ENCODE data around the gene MGAT4A. TPM values are rescaled to one million over a fixed set of nuclear protein-coding genes. Genes with fewer than 3 reads are reported as not detected.

The MGAT4A gene
- total RNA-seq, 1 experiment from 2014 or later, result 15.5 TPM

GRCh38 chr2:98572676-98573075 lies 158.3 kb downstream of the MGAT4A start:
- DNase-seq (ENCODE audit: low spot score), result no peak

GRCh38 chr2:98572211-98572610 lies 158.7 kb downstream of the MGAT4A start:
- DNase-seq (ENCODE audit: low spot score), result no peak

- no peak for DNase-seq (ENCODE audit: low spot score)
Observed at GRCh38 chr2:98571796-98572195, 159.1 kb downstream of the MGAT4A start.

- no peak for DNase-seq (ENCODE audit: low spot score)
Observed at GRCh38 chr2:98571121-98571701, 159.7 kb downstream of the MGAT4A start.

GRCh38 chr2:98570356-98570755 lies 160.6 kb downstream of the MGAT4A start:
- no peak for DNase-seq (ENCODE audit: low spot score)

- no peak for DNase-seq (ENCODE audit: low spot score)
Observed at GRCh38 chr2:98569915-98570314, 161.0 kb downstream of the MGAT4A start.

- DNase-seq (ENCODE audit: low spot score), result peak; percentile 16
Observed at GRCh38 chr2:98569197-98569793, 161.6 kb downstream of the MGAT4A start.

Other genes with a start within 250 kb of the MGAT4A start
- 47.4 and 48.3 TPM in 2 replicates for gene COA5, start 122.6 kb downstream of the MGAT4A start, total RNA-seq (2014; rRNA removed; shearing (Covaris generic))
- gene UNC50, start 122.5 kb downstream of the MGAT4A start, total RNA-seq (2014; rRNA removed; shearing (Covaris generic)), result 79.9 and 87.2 TPM in 2 replicates
- gene CRACDL, start 205.1 kb upstream of the MGAT4A start, total RNA-seq (2014; rRNA removed; shearing (Covaris generic)), result 0.79 and 3.1 TPM in 2 replicates